HG02642 (cell line): ENCODE measurements around the gene MS4A12.
A peak's percentile ranks its signal among the peaks of the same experiment; 100 is the strongest.
"Not testable (repeated sequence)": the region's sequence is repeated elsewhere in the genome, so short reads cannot be mapped to it uniquely, and the experiment has no call there.

Source experiments
- ATAC-seq: cut with Tn5 transposase; IDR thresholded peaks from one replicate; pipeline ENCODE4 v1.9.1; 2021; ENCODE audit warnings: mild to moderate bottlenecking; ENCODE audit not compliant: unreplicated experiment, poor library complexity

MS4A12 gene

DNA sequence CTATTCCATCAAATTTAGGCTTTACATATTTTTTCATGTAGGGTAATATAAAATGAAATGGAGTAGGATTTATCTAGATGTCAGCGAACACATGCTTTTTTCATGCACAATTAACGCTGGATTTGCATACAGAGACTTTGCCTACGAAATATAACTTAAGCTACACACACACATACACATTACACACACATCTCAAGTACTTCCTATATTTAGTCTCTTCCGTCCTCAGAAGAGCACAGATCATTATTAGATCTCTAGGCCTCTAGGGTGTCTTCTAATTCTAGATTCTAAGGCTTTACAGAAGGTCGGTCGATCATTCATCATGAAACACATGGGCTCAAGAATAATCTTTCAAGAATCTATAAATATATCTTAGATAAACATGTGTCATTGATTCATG is 18.8 kb downstream of the MS4A12 start:
- no peak for ATAC-seq

DNA sequence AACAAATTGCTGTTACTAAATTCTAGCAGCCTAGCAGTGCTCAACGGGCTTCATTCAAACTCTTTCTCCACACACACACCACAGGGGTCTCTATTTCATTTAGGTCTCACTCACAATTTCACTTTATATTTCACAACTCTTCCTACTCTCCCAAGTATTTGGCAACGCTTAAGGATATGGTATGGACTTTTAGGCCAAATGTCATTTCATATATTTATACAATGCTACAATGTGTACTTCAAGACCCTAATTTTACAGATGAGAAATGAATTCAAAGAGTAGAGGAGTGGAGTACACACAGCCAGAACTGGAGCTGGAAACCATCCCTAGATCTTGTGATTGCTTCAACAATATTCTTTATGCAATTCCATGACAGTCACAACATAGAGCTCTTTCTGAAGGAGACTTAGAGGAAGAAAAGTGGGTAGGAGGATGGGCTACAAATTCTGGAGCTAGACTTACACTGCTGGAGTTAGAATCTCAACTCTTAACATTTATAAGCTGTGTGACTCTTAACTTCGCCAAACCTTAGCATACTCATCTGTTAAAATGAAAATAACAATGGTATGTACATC is 20.2 kb downstream of the MS4A12 start:
- no peak for ATAC-seq

DNA sequence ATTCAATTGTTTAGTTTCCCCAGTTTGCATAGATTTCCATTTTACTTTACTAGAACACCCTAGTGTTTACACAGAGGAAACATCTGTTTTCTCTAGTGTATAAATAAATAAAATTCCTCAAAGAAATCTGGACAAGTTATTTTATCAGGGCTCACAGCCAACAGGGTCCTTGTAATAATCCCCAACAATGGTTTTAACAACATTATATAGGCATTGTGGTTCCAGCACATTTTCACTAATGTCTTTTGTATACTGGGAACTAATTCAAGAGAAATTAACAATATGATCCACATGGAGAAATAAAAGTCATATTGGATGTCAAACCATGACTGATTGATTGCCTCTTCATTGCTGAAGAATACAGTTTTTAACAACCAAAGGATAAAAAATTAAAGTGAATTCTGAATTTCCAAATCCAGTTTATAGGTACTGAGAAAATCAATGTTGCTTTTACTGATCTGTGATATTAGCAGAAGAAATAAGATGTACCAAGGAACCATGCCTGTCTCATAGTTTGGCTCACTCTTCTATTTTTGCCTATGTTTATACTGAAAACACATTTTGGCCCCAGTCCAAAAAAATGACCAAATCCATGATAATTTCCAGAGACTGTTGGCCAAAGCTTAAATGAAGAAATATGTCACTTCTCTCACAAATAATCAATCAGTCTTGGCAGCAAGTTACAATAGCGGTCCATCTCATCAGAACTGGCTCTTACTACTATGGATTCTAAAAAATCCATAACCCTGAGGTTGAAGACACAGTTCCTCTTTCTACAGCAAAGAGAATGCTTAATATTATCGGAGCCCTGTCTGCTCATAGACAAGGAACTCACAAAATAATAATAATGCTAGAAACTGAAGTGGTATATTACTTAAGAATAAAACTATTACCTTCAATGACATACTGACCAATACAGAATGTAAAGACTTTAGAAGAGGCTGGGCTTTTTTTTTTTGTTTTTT is 21.2 kb downstream of the MS4A12 start:
- ATAC-seq = no peak

DNA sequence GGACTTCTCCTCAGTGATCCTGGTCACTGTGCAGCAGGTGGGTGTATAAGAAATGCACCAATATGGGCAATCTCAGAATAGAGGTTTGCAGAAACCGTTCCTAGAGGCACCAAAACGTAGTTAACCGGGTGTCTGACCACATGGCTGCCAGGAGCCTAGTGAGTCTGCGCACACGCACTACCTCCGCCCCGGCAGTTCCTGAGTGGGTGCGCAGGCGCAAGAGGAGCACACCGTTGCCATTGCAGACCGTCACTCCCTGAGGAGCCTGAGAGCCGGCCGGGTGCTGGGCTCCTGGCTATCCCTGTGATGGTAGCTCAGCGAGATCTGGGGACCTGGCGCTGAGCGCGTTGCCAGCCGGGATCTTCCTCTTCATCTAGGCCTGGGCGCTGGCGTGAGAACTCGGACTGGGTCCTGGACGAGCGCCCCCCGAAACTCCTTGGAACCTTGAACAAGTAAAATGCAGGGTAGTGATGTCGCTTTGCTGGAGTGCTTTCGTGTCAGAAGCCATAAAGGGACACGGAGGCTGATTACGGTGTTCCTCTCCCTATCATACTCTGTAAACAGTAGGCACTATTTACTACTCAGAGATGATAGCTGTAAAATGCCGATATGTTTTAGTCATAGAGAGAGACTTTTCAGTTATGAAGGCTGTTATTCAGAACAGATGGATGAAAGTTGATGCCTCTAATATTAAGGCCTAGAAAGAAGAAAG is 22.7 kb downstream of the MS4A12 start, which contains the start of gene MS4A13:
Gene MS4A13 (plus strand): TSS at position 249 of the 712 bp plus-strand sequence. CDS start 2,692 bp downstream, outside the sequence.
- ATAC-seq = no peak

DNA sequence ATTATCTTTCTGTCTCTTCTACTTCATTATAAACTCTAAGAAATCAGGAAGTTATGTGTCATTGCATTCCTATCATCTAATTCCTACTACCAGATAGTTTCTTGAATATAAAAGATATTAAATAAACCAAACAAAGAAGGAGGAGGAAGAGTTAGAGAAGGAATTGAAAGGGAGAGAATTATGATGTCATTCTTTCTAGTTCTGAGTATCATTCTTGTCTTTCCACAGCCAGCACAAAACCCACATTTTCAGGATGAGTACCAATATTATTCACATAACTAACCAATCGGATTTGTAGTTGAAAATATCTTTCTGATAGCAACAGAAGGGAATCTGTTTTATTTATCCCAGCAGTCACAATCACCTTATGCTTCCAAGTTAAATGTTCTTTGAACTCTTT is 35.9 kb downstream of the MS4A12 start:
- ATAC-seq = no peak

DNA sequence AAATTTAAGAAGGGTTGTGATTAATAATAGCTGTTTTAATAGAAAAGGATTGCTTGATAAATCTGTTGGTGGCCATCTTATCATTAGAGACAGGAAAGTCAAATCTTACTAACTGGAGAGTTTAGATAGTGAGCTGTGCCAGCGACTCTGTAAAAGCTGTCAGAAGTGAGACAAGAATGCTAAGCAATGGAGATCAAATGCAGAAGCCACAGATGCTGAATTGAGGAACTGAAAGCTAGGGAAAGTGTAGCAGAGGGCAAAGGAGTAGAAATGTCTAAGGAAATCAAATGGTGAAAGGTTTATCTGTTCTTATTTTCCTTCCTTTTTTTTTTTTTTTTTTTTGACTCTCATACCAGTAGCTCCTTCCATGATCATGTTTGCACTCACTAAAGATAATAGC is 36.4 kb downstream of the MS4A12 start:
- peak; percentile 58 for ATAC-seq

DNA sequence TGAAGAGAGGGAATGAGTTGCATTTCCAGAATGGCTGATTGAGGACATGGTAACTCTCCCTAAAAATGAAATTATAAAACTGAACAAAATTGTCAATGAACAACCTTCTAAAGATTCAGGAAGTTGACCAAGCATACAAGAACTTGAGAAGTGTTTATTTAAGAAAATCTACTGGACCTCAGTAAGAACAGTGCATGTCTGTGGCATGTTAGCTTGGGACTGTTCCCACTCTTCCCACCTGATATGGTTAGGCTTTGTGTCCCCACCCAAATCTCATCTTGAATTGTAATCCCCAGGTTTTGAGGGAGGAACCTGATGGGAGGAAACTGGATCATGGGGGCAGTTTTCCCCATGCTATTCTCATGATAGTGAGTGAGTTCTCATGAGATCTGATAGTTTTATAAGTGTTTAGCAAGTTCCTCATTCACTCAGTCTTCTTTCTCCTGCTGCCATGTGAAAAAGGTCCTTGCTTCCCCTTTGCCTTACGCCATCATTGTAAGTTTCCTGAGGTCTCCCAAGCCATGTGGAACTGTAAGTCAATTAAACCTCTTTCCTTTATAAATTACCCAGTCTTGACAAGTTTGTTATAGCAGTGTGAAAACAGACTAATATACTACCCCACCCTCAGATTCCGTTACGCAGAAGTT is 38.0 kb downstream of the MS4A12 start:
- ATAC-seq = no peak

DNA sequence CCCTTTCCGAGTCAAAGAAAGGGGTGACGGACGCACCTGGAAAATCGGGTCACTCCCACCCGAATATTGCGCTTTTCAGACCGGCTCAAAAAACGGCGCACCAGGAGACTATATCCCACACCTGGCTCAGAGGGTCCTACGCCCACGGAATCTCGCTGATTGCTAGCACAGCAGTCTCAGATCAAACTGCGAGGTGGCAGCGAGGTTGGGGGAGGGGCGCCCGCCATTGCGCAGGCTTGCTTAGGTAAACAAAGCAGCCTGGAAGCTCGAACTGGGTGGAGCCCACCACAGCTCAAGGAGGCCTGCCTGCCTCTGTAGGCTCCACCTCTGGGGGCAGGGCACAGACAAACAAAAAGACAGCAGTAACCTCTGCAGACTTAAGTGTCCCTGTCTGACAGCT is 39.8 kb downstream of the MS4A12 start:
- ATAC-seq = not testable (repeated sequence)

DNA sequence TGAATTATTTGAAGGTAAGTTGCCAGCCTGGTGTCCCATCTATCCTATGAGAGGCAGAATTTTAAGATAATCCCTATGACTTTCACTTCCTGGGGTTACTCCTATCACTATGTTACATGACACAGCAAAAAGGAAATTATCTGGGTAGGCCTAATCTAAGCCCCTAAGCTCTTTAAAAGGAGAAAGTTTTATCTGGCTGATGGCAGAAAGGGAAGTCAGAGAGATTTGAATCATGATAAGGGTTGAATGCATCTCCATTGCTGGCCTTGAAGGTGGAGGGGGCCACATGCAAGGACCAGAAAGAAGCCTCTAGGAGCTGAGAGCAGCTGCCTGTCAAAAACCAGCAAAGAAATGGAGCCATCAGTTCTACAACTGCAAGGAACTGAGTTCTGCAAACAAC is 46.0 kb downstream of the MS4A12 start:
- ATAC-seq = not testable (repeated sequence)

DNA sequence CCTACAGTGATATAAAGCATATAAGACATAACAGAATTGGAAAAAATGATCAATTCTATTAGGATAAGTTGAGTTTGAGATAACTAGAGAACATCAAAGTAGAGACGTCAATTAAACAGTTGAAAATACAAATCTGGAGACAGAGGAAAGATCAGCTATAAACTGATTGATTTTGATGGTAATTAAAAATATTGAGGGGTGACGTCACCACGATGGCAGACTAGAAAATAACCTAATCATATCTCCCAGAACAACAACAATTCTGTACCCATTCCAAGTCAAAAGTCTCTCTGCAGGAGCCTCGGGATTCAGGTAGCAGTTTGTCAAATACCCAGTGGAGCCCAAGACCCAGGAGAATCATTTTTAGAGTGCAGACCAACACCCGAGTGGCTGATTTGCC is 51.5 kb downstream of the MS4A12 start:
- no peak for ATAC-seq
